GM19324 (cell line): ENCODE measurements around the gene NAV2.

ENCODE experiments used
- ATAC-seq: cut with Tn5 transposase; IDR thresholded peaks from one replicate; pipeline ENCODE4 v1.9.1; 2021; ENCODE audit warnings: mild to moderate bottlenecking, moderate library complexity; ENCODE audit not compliant: unreplicated experiment, low FRiP score

Gene NAV2

GRCh38 chr11:20042045-20042639, 329.5 kb downstream of the NAV2 start:
- ATAC-seq: no peak

GRCh38 chr11:20042811-20043341, 330.2 kb downstream of the NAV2 start:
- no peak for ATAC-seq

- no peak for ATAC-seq
Observed at GRCh38 chr11:20043992-20044391, 331.4 kb downstream of the NAV2 start.

- ATAC-seq: no peak
Observed at GRCh38 chr11:20045098-20045688, 332.6 kb downstream of the NAV2 start.

- no peak for ATAC-seq
Observed at GRCh38 chr11:20046416-20046815, 333.8 kb downstream of the NAV2 start.

GRCh38 chr11:20047006-20047768, 334.6 kb downstream of the NAV2 start:
- no peak for ATAC-seq

GRCh38 chr11:20047769-20048154, 335.1 kb downstream of the NAV2 start:
- no peak for ATAC-seq

GRCh38 chr11:20048246-20048645, 335.6 kb downstream of the NAV2 start:
- ATAC-seq: no peak

GRCh38 chr11:20048707-20049106, 336.1 kb downstream of the NAV2 start:
- ATAC-seq: no peak

GRCh38 chr11:20049231-20049630, 336.6 kb downstream of the NAV2 start:
- ATAC-seq: no peak

- ATAC-seq: no peak
Observed at GRCh38 chr11:20050048-20050447, 337.4 kb downstream of the NAV2 start.

- ATAC-seq: no peak
Observed at GRCh38 chr11:20050551-20051333, 338.1 kb downstream of the NAV2 start.

- ATAC-seq: no peak
Observed at GRCh38 chr11:20051469-20052399, 339.1 kb downstream of the NAV2 start.

- no peak for ATAC-seq
Observed at GRCh38 chr11:20053572-20053971, 340.9 kb downstream of the NAV2 start.

GRCh38 chr11:20054584-20054983, 341.9 kb downstream of the NAV2 start:
- no peak for ATAC-seq

- no peak for ATAC-seq
Observed at GRCh38 chr11:20055312-20055711, 342.7 kb downstream of the NAV2 start.

GRCh38 chr11:20056109-20056949, 343.7 kb downstream of the NAV2 start:
- no peak for ATAC-seq

- no peak for ATAC-seq
Observed at GRCh38 chr11:20056950-20057943, 344.6 kb downstream of the NAV2 start.
